Smooth muscle cell (in vitro differentiated cells): ENCODE measurements around the gene CYP11A1. TPM values are rescaled to one million over a fixed set of nuclear protein-coding genes. Genes with fewer than 3 reads are reported as not detected.

ENCODE experiments used
- DNase-seq: peaks from one replicate; lab custom pipeline; 2025; ENCODE audit not compliant: unreplicated experiment; lab: John Stamatoyannopoulos, UW
- H2AFZ ChIP-seq: fragments of 200-600 bp; sonication (generic); 2 replicates; pipeline ENCODE4 v1.6.0; 2016; ENCODE audit warnings: antibody characterized with exemption, low read depth, mild to moderate bottlenecking
- H3F3A ChIP-seq: fragments of 200-600 bp; sonication (generic); 2 replicates; pipeline ENCODE4 v1.6.0; 2017; ENCODE audit warnings: antibody characterized with exemption, low read depth
- H3K27ac ChIP-seq: fragments of 200-600 bp; sonication (generic); 2 replicates; pipeline ENCODE4 v1.5.1; 2016; ENCODE audit warnings: low read depth, mild to moderate bottlenecking
- H3K27me3 ChIP-seq: fragments of 200-600 bp; sonication (generic); 2 replicates; pipeline ENCODE4 v1.6.1; 2016; ENCODE audit warnings: low read depth, mild to moderate bottlenecking
- H3K36me3 ChIP-seq: fragments of 200-600 bp; sonication (generic); 2 replicates; pipeline ENCODE4 v1.5.1; 2016; ENCODE audit warnings: low read depth
- H3K4me1 ChIP-seq: fragments of 200-600 bp; sonication (generic); 2 replicates; pipeline ENCODE4 v1.5.1; 2016; ENCODE audit warnings: low read depth
- H3K4me2 ChIP-seq: fragments of 200-600 bp; sonication (generic); 2 replicates; pipeline ENCODE4 v1.6.0; 2016; ENCODE audit warnings: mild to moderate bottlenecking
- H3K4me3 ChIP-seq: fragments of 200-600 bp; sonication (generic); 2 replicates; pipeline ENCODE4 v1.5.1; 2016; ENCODE audit warnings: mild to moderate bottlenecking
- H3K79me2 ChIP-seq: fragments of 200-600 bp; sonication (generic); 2 replicates; pipeline ENCODE4 v1.6.0; 2016; ENCODE audit warnings: low read depth, mild to moderate bottlenecking
- H3K9ac ChIP-seq: fragments of 200-600 bp; sonication (generic); 2 replicates; pipeline ENCODE4 v1.6.0; 2016; ENCODE audit warnings: low read depth
- H3K9me3 ChIP-seq: fragments of 200-600 bp; sonication (generic); replicated peaks from 2 replicates; pipeline ENCODE4 v1.5.1; 2016; ENCODE audit warnings: low read depth
- H4K20me1 ChIP-seq: fragments of 200-600 bp; sonication (generic); 2 replicates; pipeline ENCODE4 v1.6.0; 2016; ENCODE audit warnings: low read depth
- CTCF ChIP-seq: fragments of 200-600 bp; sonication (generic); IDR thresholded peaks from 2 replicates; pipeline ENCODE4 v1.5.1; 2017; ENCODE audit warnings: borderline replicate concordance, mild to moderate bottlenecking, antibody characterized with exemption; ENCODE audit not compliant: insufficient read depth, poor library complexity, severe bottlenecking
- WGBS: methylation state at CpG from one replicate; pipeline ENCODE4 v1.1.7; 2016; ENCODE audit warnings: low lambda C conversion rate; 5-methylcytosine and 5-hydroxymethylcytosine counted together
- polyA plus RNA-seq: library from polyadenylated mRNA; unstranded; fragments of >200 nt; fragmentation: Nextera tagmentation; extraction: Ambion mirVana; gene quantifications from 2 replicates; pipeline ENCODE4 v1.2.1, GENCODE V29; 2016
- total RNA-seq: library from RNA; depleted of rRNA; stranded (reverse); fragments of >200 nt; gene quantifications from 2 replicates; pipeline ENCODE4 v1.2.3, GENCODE V29; 2014

CYP11A1 gene
- total and polyA plus RNA-seq, 2 experiments from 2014 or later, result 3.5 to 6.6 TPM

GRCh38 chr15:74336061-74337005 is 31.1 kb downstream of the CYP11A1 start:
- no peaks in the 10 kb centered on the region for H3F3A ChIP-seq
- H3K79me2 ChIP-seq, result no peaks in the 10 kb centered on the region
- TF ChIP-seq CTCF, result no peak
- no peak overlapping the region for H3K9ac ChIP-seq
- H3K4me1 ChIP-seq, result no peaks in the 10 kb centered on the region
- no peak overlapping the region for H3K4me2 ChIP-seq
- no peak for DNase-seq
- no peaks in the 10 kb centered on the region for H3K27me3 ChIP-seq
- H3K27ac ChIP-seq, result no peak overlapping the region
- no peaks in the 10 kb centered on the region for H4K20me1 ChIP-seq
- 90% methylated on average over 9 of the region's 9 CpGs for WGBS
- no peak overlapping the region for H3K4me3 ChIP-seq
- H2AFZ ChIP-seq, result no peak overlapping the region
- H3K36me3 ChIP-seq, result no peaks in the 10 kb centered on the region
- H3K9me3 ChIP-seq, result no peaks in the 10 kb centered on the region

GRCh38 chr15:74335396-74335795 is 32.0 kb downstream of the CYP11A1 start:
- Histone ChIP-seq H2AFZ (no peak overlapping the region), H3K9me3 (no peaks in the 10 kb centered on the region)

GRCh38 chr15:74334127-74334526 is 33.3 kb downstream of the CYP11A1 start:
- Histone ChIP-seq H3K36me3 (no peaks in the 10 kb centered on the region), H3K79me2 (no peaks in the 10 kb centered on the region), H3K9ac (no peak overlapping the region), H4K20me1 (no peaks in the 10 kb centered on the region), H3K4me3 (no peak overlapping the region), H3K27ac (no peak overlapping the region), H3F3A (no peaks in the 10 kb centered on the region), H3K4me2 (no peak overlapping the region), H2AFZ (no peak overlapping the region), H3K27me3 (no peaks in the 10 kb centered on the region), H3K9me3 (no peaks in the 10 kb centered on the region), H3K4me1 (no peaks in the 10 kb centered on the region)
- DNase-seq, result no peak
- 100% methylated on average over 1 of the region's 1 CpG for WGBS
- TF ChIP-seq CTCF, result no peak

More at GRCh38 chr15:74335396-74335795, 32.0 kb downstream of the CYP11A1 start:
- 98% methylated on average over 8 of the region's 8 CpGs for WGBS
- H3K27ac ChIP-seq, result no peak overlapping the region
- no peaks in the 10 kb centered on the region for H3F3A ChIP-seq
- no peaks in the 10 kb centered on the region for H3K4me1 ChIP-seq
- no peak overlapping the region for H3K4me2 ChIP-seq
- H4K20me1 ChIP-seq, result no peaks in the 10 kb centered on the region
- H3K9ac ChIP-seq, result no peak overlapping the region
- H3K79me2 ChIP-seq, result no peaks in the 10 kb centered on the region
- H3K36me3 ChIP-seq, result no peaks in the 10 kb centered on the region
- no peak for TF ChIP-seq CTCF
- no peak overlapping the region for H3K4me3 ChIP-seq
- no peaks in the 10 kb centered on the region for H3K27me3 ChIP-seq
- no peak for DNase-seq
